Erythroblast (primary cell): ENCODE measurements around the gene MAOA.

Experiments used
- DNase-seq, 2 experiments: peaks; one replicate each; lab custom pipeline; 2025; lab: John Stamatoyannopoulos, UW
- GATA1 ChIP-seq: IDR thresholded peaks from 2 replicates; pipeline ENCODE4 v1.6.1; 2011; ENCODE audit warnings: low read depth, mild to moderate bottlenecking, control low read depth, low read length, moderate library complexity
- POLR2A ChIP-seq: IDR thresholded peaks from 2 replicates; pipeline ENCODE4 v1.6.1; 2011; ENCODE audit warnings: mild to moderate bottlenecking, low read length

The MAOA gene

GRCh38 chrX:43743100-43743822 is 87.2 kb downstream of the MAOA start:
- no peak for DNase-seq
- TF ChIP-seq POLR2A (no peak), GATA1 (no peak)

GRCh38 chrX:43744284-43744683 is 88.2 kb downstream of the MAOA start:
- DNase-seq: no peak
- TF ChIP-seq GATA1: no peak
- no peak for TF ChIP-seq POLR2A

- DNase-seq: no peak
- no peak for TF ChIP-seq POLR2A
- no peak for TF ChIP-seq GATA1
These were observed 90.0 kb downstream of the MAOA start for GRCh38 chrX:43745938-43746721.

GRCh38 chrX:43747476-43747875 is 91.4 kb downstream of the MAOA start:
- TF ChIP-seq POLR2A (no peak), GATA1 (no peak)

GRCh38 chrX:43750248-43750676 is 94.2 kb downstream of the MAOA start:
- peak; percentile 42 to 57 for DNase-seq
- no peak for TF ChIP-seq GATA1
- no peak for TF ChIP-seq POLR2A

More at GRCh38 chrX:43747476-43747875, 91.4 kb downstream of the MAOA start:
- no peak for DNase-seq

GRCh38 chrX:43753637-43754036 is 97.5 kb downstream of the MAOA start:
- DNase-seq: no peak

GRCh38 chrX:43756076-43756475 is 100.0 kb downstream of the MAOA start:
- no peak for DNase-seq
- TF ChIP-seq POLR2A (no peak), GATA1 (no peak)

More at GRCh38 chrX:43753637-43754036, 97.5 kb downstream of the MAOA start:
- TF ChIP-seq POLR2A: no peak
- TF ChIP-seq GATA1: no peak

GRCh38 chrX:43758044-43758443 is 101.9 kb downstream of the MAOA start:
- DNase-seq: no peak
- no peak for TF ChIP-seq POLR2A
- TF ChIP-seq GATA1: no peak

- DNase-seq: no peak
- TF ChIP-seq POLR2A (no peak), GATA1 (no peak)
These were observed 130.0 kb downstream of the MAOA start for GRCh38 chrX:43785930-43786591.
